Measurements from ENCODE around the gene SNAP91.
A peak's percentile ranks its signal among the peaks of the same experiment; 100 is the strongest.
"Not testable (repeated sequence)": the region's sequence is repeated elsewhere in the genome, so short reads cannot be mapped to it uniquely, and the experiment has no call there.

Gene SNAP91

DNA sequence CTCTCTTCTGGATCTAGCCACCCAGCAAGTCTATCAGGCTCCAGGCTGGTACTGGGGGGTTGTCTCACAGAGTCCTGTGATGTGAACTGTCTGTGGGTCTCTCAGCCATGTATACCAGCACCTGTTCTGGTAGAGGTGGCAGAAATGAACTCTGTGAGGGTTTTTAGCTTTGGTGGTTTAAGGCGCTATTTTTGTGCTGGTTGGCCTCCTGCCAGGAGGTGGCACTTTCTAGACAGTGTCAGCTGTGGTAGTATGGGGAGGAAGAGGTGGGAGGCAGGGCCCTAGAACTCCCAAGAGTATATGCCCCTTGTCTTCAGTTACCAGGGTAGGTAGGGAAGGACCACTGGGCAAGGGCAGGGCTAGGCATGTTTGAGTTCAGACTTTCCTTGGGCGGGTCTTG is 75.8 kb downstream of the SNAP91 start:
- DNase-seq = no peak

DNA sequence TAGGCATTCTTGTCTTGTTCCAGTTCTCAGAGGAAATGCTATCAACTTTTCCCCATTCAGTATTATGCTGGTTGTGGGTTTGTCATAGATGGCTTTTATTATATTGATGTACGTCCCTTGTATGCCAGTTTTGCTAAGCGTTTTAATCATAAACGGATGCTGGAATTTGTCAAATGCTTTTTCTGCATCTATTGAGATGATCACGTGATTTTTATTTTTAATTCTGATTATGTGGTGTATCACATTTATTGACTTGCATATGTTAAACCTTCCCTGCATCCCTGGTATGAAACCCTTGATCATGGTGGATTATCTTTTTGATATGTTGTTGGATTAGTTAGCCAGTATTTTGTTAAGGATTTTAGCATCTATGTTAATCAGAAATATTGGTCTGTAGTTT is 79.0 kb downstream of the SNAP91 start:
- DNase-seq = not testable (repeated sequence)

DNA sequence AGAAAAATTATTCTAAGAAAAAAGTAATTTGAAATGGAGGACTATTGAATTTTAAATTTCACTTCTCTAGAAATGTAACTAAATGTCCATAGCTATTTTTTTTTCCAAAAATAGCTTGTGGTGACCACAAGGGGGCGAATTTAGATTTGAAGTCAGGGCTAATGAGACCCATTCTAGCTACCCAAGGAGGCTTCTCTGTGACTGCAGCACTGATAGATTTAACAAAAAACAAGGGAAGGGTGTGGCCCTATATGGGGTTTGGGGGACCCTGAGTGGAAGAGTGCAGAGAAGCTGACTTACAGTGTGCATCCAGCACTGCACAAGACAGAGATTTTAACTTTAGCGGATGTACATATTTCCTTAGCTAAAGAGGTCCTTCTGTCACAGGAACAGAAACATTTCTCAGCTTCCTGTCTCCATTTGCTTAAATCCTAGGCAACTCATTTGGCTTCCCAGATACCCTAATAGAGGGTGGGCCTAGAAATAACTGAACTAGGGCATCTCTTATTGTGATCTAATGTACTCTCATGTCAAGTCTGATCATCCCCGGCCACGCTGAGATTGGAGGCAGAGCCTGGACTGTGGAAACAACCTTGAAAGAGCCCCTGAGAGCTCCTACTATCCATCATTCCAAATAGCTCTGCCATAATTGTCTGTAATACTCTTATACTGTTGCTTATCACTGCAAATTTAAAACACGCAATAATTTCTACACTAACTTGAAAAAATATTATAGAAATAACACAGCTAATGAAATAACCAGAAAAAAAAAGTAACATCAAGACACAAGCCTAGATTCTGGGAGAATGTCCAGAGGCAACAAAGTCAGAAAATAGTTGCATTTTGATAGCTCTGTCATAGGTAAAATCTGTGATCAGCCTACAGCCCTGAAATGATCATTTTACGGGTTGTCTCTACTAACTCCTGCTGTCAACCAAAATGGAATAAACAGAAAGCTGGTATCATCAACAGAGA is 93.6 kb downstream of the SNAP91 start:
- DNase-seq = peak; percentile 10

DNA sequence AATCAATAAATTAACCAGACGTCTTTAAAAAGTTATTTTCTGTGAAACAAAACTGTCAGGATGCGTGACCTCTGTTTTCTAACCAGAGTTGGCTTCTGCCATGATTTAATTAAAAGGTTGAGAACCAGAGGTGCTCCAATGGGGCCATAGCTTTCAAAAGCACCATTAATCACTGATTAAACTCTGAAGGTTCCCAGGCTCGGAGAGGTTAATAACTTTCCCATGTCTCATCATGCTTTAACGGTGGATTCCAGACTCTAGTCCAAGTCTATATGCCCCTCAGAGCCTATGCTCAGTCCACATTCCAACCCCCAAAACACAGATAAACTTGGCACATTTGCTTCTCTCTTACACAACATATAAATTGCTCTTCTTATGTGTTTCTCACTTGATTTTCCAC is 95.5 kb downstream of the SNAP91 start:
- no peak for DNase-seq

DNA sequence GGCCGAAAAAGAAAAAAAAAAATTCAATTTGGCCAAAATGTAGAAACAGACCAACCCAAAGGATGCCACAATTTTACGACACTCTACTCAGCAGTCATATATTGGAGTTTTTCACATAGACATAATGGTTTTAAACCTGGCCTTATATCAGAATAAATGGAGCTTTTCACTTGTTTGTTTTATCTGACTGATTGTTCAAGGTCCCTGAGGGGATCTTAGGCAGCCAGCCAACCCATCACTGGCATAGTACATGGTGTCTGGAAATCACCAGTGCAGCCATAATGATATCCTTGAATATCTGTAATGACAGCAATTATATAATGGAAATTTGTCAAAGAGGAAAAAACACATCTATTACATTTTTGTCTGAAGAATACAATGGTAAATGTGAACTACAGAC is 99.7 kb downstream of the SNAP91 start:
- no peak for DNase-seq

DNA sequence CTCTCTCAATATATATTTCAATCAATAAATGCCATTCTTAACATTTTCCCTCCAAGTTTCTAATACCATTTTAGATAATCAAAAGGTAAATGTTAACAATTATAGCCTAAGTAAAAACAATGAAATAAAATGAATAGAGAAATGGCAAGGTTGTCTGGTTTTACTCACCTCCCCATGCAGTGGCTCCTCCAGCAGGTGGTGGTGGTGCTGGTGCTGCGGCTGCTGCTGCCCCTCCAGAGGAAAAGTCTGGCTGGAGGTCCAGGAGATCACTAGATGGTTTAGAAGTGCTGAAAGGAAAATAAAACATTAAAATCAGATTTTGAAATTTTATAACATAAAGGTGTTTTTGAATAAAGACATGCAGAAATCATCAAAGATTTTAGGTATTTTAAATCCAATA is 103.4 kb downstream of the SNAP91 start:
- no peak for DNase-seq

DNA sequence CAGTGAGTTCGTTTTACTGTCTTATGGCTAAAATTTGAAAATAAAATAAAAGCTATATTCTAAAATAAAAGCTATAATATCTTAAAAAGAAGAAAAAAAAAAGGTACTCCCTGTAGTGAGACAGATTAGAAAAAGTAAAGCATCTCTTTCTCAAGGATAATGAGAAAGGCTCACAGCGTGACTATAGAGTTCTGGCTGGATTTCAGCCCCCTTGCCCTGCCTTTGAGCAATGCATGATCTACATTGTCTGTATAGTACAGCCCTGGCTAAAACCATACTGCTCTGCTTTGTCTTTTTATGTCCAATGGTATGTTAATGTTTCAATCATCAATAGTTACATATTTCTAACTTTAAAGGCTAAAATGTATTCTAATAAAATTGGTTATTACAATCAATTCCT is 105.3 kb downstream of the SNAP91 start:
- no peak for DNase-seq

DNA sequence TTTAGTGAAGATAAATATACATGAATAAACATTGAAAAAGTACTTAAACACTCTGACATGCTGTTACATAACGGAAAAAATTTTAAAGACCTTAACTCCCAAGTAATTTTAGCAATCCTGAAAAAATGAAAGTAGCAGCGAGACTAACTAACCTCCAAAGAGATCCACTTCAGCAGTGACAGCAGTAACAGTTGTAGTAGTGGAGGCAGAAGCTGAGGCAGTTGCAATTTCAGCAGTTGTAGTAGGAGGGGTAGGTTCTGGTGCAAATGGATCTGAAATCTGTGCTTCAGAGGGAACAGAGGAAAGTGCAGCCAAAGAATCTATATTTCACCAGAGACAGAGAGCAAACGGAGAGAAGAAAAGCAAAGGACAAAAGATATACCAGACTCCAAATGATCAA is 107.8 kb downstream of the SNAP91 start:
- no peak for DNase-seq

DNA sequence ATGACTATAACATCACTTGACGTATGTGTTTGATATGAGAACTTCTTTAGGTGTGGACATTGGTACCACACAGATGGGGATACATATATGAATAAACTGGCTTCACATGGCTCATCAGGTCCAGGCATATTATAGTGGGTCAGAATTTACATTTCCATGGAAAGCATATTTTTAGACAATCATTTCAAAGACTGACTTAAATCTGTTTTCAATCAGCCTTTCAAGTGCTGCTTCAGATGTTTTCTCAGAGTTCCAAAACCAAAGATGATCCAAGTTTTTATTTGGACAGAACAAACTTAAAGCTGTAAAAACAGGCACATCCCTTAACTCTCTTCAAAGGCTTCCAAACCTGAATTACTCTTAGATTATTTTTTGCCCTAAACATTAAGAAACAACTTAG is 108.4 kb downstream of the SNAP91 start:
- no peak for DNase-seq

DNA sequence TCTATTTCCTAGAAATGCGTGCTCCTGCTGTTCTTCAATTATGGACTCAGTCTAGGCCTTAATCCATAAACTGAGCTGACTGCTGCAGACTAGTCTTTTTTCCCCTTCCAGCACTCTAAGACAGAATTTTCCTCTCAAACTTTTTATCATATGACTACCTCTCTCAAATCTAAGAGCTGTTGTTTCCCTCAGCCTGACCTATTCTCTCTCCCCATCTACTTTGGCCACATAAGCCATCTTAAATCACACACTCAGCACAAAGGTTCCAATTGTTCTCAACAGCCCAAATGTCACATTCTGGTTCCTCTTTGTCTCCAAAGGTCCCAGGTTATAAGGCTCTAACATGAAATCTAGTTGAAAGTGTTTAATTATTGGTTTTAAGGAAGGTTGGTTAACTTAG is 111.4 kb downstream of the SNAP91 start:
- no peak for DNase-seq

DNA sequence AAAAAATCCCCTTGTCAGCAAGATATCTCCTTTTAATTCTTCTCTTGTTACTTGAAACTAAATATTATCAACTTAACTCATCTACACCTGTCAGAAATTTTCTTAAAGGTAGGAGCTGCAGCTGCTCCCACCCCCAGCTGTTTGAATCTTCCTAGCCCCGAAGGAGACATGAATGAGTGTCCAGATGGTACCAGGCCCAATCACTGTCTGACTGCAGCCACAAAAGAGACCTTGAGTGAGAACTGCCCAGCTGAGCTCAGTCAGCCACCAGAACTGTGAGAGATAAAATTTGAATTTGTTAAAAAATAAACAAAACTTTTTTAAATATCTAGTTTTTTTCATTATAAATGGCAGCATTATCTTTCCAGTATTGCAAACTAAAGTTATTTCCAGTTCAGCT is 111.8 kb downstream of the SNAP91 start:
- no peak for DNase-seq

DNA sequence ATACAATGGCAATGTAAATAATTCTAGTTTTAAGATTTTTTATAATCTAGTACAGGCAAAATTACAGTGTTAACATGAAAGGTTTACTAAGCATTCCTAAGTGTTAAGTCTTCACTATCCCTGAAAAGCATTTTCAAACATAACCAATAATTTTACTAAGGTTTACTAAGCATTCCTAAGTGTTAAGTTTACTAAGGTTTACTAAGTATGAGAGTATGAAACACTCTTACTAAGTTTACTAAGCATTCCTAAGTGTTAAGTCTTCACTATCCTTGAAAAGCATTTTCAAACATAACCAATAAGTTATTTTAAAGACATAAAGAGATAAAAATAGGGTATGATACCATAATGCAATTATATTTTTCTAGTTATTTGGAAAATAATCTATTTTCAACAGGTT is 114.0 kb downstream of the SNAP91 start:
- DNase-seq = no peak

DNA sequence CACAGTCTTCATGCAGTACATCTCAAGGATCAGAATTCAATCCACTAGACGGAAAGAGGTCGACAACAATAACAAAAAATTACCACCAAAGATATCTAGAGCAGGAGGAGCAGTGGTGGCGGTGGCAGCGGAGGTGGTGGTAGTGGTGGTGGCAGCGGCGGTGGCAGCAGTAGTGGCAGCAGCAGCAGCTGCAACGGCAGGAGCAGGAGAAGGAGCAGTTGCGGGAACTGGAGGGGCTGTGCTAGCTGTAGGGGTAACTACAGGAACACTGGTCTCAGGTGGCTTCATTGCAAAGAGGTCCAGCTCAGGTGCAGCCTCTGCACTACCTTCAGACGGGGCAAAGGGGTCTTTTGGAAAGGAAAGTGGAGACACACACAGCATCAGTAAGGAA is 115.5 kb downstream of the SNAP91 start:
- DNase-seq = no peak

DNA sequence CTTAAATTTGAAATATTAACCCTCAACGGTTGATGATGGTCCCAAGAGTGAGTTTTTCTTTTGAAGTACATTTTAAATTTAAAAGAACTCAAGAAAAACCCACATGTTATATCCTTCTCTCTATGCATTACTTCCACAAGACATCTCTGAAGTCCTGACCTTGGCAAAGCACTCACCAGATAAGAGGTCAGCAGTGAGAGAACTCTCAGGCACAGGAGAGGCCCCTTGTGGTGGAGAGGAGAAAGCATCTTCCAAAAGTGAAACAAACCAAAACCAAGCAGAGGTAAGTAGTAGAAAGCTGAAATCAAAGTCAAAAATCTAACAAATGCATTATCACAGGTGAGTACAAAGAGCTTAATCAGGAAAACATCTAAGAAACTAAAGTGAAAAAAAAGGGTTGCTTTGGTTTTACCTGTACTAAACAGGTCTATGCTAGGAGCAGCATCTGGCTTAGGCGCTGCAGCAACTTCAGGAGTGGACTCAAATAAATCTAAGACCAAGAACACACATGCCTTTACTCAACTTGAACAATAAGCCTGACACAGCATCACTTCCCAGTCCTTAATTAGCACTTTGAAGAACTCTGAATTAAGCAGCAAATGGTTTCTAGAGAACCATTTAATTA is 116.0 kb downstream of the SNAP91 start:
- DNase-seq = no peak

DNA sequence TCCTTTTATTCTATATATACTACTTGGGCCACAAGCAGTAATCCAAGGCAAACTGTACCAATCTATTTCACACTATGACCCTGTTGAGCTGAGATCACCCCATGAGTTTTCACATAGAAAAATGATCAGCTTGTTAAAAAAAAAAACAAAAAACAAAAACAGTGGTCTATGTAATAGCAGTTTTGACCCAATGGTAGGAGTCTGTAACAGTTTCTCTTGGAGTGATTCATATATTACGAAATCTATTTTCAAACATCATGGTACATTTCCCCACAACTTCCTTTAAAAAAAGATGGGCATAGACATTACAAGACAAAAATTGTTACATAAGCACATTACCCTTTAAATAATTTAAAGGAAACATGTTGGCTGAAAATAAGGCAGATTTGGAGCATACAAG is 118.5 kb downstream of the SNAP91 start:
- DNase-seq = no peak

DNA sequence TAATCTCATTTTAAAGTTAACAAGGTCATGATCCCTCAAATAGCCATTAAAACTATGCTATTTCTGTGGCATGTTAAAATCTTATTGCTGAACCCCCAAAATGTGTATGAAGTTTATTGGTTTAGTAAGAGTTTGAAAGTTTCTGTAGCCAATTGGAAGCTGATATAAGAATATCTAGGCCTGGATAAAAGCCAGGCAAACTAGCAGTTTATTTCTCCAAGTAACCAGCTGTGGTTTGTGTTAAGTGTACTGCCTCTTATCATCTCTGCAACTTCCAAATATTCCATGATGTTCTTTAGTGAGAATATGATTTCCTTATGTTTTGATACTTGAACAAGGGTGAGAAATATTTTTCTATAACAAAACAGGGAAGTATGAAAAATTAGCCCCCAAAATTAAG is 119.8 kb downstream of the SNAP91 start:
- DNase-seq = no peak

DNA sequence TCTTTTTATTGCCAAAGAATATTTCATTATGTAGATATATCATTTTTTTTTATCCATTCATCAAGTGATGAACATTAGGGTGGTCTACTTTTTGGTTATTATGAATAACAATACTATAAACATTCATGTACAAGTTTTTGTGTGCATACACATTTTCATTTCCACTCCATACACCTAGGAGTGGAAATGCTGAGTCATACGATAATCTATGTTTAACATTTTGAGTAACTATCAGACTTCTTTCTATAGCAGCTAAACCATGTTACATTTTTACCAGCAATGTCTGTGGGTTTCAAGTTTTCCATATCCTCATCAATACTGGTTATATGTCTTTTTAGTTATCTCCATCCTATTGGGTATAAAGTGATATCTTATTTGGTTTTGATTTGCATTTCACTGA is 130.8 kb downstream of the SNAP91 start:
- no peak for DNase-seq

DNA sequence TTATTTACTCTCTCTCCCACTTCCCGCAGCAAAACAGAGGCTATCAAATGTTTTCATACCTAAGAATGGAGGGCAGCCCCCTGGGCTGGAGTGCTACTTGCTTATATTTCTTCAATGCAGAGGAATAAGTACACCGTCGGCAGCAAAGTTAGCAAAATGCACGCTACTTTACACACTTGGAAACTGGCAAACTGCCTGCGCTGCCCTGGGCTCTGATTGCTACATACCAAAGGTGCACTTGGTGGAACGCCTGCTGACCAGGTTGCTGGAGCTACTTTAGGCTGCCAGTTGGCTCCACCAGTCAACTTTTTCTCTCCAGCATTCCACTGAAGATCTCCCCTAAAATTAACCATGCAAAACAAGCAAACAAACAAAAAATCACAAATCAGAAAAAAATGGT is 134.1 kb downstream of the SNAP91 start:
- no peak for DNase-seq

DNA sequence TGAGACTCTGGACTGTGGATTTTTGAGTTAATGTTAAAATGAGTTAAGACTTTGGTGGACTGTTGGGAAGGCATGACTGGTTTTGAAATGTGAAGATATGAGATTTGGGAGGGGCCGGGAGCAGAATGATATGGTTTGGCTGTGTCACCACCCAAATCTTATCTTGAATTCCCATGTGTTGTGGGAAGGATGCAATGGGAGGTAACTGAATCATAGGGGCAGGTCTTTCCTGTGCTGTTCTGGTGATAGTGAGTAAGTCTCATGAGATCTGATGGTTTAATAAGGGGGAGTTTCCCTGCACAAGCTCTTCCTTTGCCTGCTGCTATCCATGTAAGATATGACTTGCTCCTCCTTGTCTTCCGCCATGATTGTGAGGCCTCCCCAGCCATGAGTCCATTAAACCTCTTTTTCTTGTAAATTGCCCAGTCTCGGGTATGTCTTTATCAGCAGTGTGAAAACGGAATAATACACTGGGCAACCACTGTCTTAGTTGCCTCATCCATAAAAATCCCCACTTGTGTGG is 137.2 kb downstream of the SNAP91 start:
- DNase-seq = not testable (repeated sequence)

DNA sequence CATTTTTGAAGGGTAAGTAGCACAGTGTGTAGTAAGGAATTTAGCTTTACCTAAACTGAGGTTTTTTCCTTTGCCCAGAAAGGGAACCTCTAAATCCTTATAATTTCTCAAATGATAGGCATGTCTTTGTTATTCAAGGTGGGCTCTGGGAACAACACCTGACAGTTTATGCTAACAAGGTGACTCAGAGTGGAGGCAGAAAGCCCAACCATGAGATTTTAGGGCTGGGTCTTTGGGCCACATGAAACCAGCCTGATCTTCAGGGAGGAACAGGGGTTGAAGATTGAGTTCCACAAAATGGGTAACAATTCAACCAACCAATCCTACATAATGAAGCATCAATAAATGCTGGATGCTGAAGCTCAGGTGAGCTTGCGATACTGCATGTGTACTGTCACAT is 149.9 kb downstream of the SNAP91 start:
- DNase-seq = no peak

DNA sequence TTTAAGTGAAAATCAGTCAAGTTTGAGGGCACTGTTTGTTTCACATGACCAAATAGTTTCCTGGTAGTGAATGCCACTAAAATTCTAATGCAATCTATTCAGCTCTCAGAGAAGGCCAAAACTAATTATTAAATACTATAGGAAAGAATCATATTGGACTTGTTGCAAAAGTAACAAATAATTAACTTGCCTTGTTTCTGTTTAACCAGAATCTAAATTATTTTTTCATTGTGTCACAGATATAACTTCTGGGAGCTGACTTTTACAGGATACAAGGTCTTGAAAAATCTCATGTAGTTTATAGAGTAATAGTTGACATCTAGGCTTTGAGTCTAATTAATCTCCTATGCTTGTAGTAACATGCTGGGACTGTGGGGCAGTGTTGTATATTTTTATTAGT is 152.0 kb downstream of the SNAP91 start:
- DNase-seq = no peak

DNA sequence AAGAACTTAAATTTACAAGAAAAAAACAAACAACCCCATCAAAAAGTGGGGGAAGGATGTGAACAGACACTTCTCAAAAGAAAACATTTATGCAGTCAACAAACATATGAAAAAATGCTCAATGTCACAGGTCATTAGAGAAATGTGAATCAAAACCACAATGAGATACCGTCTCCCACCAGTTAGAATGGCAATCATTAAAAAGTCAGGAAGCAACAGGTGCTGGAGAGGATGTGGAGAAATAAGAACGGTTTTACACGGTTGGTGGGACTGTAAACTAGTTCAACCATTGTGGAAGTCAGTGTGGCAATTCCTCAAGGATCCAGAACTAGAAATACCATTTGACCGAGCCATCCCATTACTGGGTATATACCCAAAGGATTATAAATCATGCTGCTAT is 157.2 kb downstream of the SNAP91 start:
- DNase-seq = not testable (repeated sequence)

DNA sequence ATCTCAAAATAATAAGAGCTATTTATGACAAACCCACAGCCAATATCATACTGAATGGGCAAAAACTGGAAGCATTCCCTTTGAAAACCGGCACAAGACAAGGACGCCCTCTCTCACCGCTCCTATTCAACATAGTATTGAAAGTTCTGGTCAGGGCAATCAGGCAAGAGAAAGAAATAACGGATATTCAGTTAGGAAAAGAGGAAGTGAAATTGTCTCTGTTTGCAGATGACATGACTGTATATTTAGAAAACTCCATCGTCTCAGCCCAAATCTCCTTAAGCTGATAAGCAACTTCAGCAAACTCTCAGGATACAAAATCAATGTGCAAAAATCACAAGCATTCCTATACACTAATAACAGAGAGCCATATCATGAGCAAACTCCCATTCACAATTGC is 158.4 kb downstream of the SNAP91 start:
- DNase-seq = not testable (repeated sequence)

DNA sequence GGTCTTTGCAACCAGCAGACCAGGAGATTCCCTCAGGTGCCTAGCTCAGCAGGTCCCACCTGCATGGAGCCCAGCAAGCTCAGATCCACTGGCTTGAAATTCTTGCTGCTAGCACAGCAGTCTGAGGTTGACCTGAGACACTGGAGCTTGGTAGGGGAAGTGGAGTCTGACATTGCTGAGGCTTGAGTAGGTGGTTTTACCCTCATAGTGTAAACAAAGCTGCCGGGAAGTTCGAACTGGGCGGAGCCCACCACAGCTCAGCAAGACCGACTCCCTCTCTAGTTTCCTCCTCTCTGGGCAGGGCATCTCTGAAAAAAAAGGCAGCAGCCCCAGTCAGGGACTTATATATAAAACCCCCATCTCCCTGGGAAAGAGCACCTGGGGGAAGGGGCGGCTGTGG is 162.3 kb downstream of the SNAP91 start:
- no peak for DNase-seq
